ENCODE measurements around the gene C4orf17. TPM values are rescaled to one million over a fixed set of nuclear protein-coding genes. Genes with fewer than 3 reads are reported as not detected.

The C4orf17 gene
- total RNA-seq, 1 experiment from 2014 or later, result not detected

- BruUV-seq (replicated peaks), result no TSS peak
- no peaks in the 10 kb centered on the region for H3K9me3 Mint-ChIP-seq (ENCODE audit: unreplicated experiment)
These were observed 47.3 kb upstream of the C4orf17 start for GRCh38 chr4:99463566-99463965.

GRCh38 chr4:99467887-99468286 lies 42.9 kb upstream of the C4orf17 start:
- ChIA-PET CTCF (no interaction called here), POLR2A (no interaction called here)
- no peak for DNase-seq
- no peaks in the 10 kb centered on the region for H3K4me1 ChIP-seq
- Mint-ChIP-seq H3K4me1 (ENCODE audit: low read depth, unreplicated experiment) (no peaks in the 10 kb centered on the region), H3K36me3 (ENCODE audit: insufficient read depth, unreplicated experiment) (no peaks in the 10 kb centered on the region), H3K9me3 (ENCODE audit: unreplicated experiment) (no peaks in the 10 kb centered on the region), H3K27me3 (ENCODE audit: insufficient read depth, unreplicated experiment) (peaks cover 4% of the 10 kb centered on the region), H3K27ac (ENCODE audit: unreplicated experiment) (no peak overlapping the region), H3K4me3 (ENCODE audit: unreplicated experiment) (no peak overlapping the region)
- no peak overlapping the region for H3K4me3 ChIP-seq (ENCODE audit: low read depth, low read length)
- no peaks in the 10 kb centered on the region for H3K27me3 ChIP-seq (replicated peaks; ENCODE audit: control insufficient read depth, insufficient read depth, low read length)
- intact Hi-C loops (cut with micrococcal nuclease; ENCODE audit: unreplicated experiment), result no loop called here
- no peaks in the 10 kb centered on the region for H3K9me3 ChIP-seq
- no peaks in the 10 kb centered on the region for H3K36me3 ChIP-seq (ENCODE audit: control insufficient read depth, insufficient read depth, low read length)
- no peak for TF ChIP-seq CTCF (IDR thresholded peaks at IDR 0.05; ENCODE audit: insufficient read depth in 1 of 2, low read depth in 1 of 2, low read length in 1 of 2, severe bottlenecking in 1 of 2, unreplicated experiment in 1 of 2)
- BruUV-seq (replicated peaks), result no TSS peak

More at GRCh38 chr4:99463566-99463965, 47.3 kb upstream of the C4orf17 start:
- Mint-ChIP-seq H3K4me3 (ENCODE audit: unreplicated experiment) (no peak overlapping the region), H3K27me3 (ENCODE audit: insufficient read depth, unreplicated experiment) (peaks cover 4% of the 10 kb centered on the region), H3K27ac (ENCODE audit: unreplicated experiment) (no peak overlapping the region), H3K4me1 (ENCODE audit: low read depth, unreplicated experiment) (peaks cover 9% of the 10 kb centered on the region), H3K36me3 (ENCODE audit: insufficient read depth, unreplicated experiment) (no peaks in the 10 kb centered on the region)
- H3K27me3 ChIP-seq (replicated peaks; ENCODE audit: control insufficient read depth, insufficient read depth, low read length), result no peaks in the 10 kb centered on the region
- DNase-seq, result no peak
- H3K4me3 ChIP-seq (ENCODE audit: low read depth, low read length), result no peak overlapping the region
- ChIA-PET CTCF (interaction anchor here (0.6 to 2.0 kb wide), 4 partner anchors 60 to 996 kb away, joined by 3 to 9 read pairs (median 4); partner anchors contain the start of genes ADH5 and METAP1), POLR2A (interaction anchor here (0.6 kb wide), 1 partner anchor 525 kb away, joined by 3 read pairs; no protein-coding TSS in a partner anchor)
- intact Hi-C loops (cut with micrococcal nuclease; ENCODE audit: unreplicated experiment), result loop anchor here (1.0 to 2.0 kb wide), 6 partner anchors 47 to 997 kb away; partner anchors contain the start of gene METAP1
- H3K36me3 ChIP-seq (ENCODE audit: control insufficient read depth, insufficient read depth, low read length), result no peaks in the 10 kb centered on the region
- H3K4me1 ChIP-seq, result peaks cover 8% of the 10 kb centered on the region; the same call in 1 of the 2 replicates
- no peak for TF ChIP-seq CTCF (IDR thresholded peaks at IDR 0.05; ENCODE audit: insufficient read depth in 1 of 2, low read depth in 1 of 2, low read length in 1 of 2, severe bottlenecking in 1 of 2, unreplicated experiment in 1 of 2)
- H3K9me3 ChIP-seq, result no peaks in the 10 kb centered on the region

DNA sequence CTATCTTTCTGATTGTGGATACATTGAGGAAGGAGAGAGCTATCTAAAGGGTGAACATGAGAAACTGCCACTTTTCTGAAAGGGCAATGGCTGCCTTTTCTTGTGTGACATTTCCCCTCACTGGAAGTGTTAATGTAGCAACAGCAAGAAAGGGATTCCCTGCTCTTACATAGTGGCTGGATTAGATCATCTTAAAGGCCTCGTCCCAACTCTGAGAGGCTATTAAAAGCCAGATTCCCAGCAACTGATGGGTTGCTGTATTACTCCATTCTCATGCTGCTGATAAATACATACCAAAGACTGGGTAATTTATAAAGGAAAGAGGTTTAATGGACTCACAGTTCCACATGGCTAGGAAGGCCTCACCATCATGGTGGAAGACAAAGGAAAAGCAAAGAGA lies 41.9 kb upstream of the C4orf17 start:
- H3K36me3 Mint-ChIP-seq (ENCODE audit: insufficient read depth, unreplicated experiment), result no peaks in the 10 kb centered on the region
- peaks cover 4% of the 10 kb centered on the region for H3K27me3 Mint-ChIP-seq (ENCODE audit: insufficient read depth, unreplicated experiment)
- Histone ChIP-seq H3K9me3 (no peaks in the 10 kb centered on the region), H3K27me3 (replicated peaks; ENCODE audit: control insufficient read depth, insufficient read depth, low read length) (no peaks in the 10 kb centered on the region), H3K4me3 (ENCODE audit: low read depth, low read length) (no peak overlapping the region), H3K36me3 (ENCODE audit: control insufficient read depth, insufficient read depth, low read length) (no peaks in the 10 kb centered on the region), H3K4me1 (no peaks in the 10 kb centered on the region)
- DNase-seq, result no peak
- no peak overlapping the region for H3K27ac Mint-ChIP-seq (ENCODE audit: unreplicated experiment)
- POLR2A ChIA-PET, result no interaction called here
- no peaks in the 10 kb centered on the region for H3K9me3 Mint-ChIP-seq (ENCODE audit: unreplicated experiment)
- H3K4me1 Mint-ChIP-seq (ENCODE audit: low read depth, unreplicated experiment), result no peaks in the 10 kb centered on the region
- H3K4me3 Mint-ChIP-seq (ENCODE audit: unreplicated experiment), result no peak overlapping the region
- CTCF ChIA-PET, result no interaction called here
- no peak for TF ChIP-seq CTCF (IDR thresholded peaks at IDR 0.05; ENCODE audit: insufficient read depth in 1 of 2, low read depth in 1 of 2, low read length in 1 of 2, severe bottlenecking in 1 of 2, unreplicated experiment in 1 of 2)
- BruUV-seq (replicated peaks), result no TSS peak
- intact Hi-C loops (cut with micrococcal nuclease; ENCODE audit: unreplicated experiment), result no loop called here

All from Caco-2 (cell line).